ENCODE results near the gene TMCO6.

GRCh38 chr5:140634103-140634502, 5.1 kb upstream of the TMCO6 start:
- TF ChIP-seq ESRRG (CRISPR knock-in tag; IDR thresholded peaks at IDR 0.05) (no peak), TCF4 (CRISPR knock-in tag; IDR thresholded peaks at IDR 0.05; ENCODE audit: borderline replicate concordance) (no peak), SNAI2 (CRISPR knock-in tag; IDR thresholded peaks at IDR 0.05) (no peak), RARB (CRISPR knock-in tag; IDR thresholded peaks at IDR 0.05) (no peak), ZFP3 (CRISPR knock-in tag; IDR thresholded peaks at IDR 0.05) (no peak)
- TF ChIP-seq, protein P1, sequence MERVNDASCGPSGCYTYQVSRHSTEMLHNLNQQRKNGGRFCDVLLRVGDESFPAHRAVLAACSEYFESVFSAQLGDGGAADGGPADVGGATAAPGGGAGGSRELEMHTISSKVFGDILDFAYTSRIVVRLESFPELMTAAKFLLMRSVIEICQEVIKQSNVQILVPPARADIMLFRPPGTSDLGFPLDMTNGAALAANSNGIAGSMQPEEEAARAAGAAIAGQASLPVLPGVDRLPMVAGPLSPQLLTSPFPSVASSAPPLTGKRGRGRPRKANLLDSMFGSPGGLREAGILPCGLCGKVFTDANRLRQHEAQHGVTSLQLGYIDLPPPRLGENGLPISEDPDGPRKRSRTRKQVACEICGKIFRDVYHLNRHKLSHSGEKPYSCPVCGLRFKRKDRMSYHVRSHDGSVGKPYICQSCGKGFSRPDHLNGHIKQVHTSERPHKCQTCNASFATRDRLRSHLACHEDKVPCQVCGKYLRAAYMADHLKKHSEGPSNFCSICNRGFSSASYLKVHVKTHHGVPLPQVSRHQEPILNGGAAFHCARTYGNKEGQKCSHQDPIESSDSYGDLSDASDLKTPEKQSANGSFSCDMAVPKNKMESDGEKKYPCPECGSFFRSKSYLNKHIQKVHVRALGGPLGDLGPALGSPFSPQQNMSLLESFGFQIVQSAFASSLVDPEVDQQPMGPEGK (CRISPR knock-in tag; IDR thresholded peaks at IDR 0.05; ENCODE audit: borderline replicate concordance) = no peak
- TF ChIP-seq, protein P2, sequence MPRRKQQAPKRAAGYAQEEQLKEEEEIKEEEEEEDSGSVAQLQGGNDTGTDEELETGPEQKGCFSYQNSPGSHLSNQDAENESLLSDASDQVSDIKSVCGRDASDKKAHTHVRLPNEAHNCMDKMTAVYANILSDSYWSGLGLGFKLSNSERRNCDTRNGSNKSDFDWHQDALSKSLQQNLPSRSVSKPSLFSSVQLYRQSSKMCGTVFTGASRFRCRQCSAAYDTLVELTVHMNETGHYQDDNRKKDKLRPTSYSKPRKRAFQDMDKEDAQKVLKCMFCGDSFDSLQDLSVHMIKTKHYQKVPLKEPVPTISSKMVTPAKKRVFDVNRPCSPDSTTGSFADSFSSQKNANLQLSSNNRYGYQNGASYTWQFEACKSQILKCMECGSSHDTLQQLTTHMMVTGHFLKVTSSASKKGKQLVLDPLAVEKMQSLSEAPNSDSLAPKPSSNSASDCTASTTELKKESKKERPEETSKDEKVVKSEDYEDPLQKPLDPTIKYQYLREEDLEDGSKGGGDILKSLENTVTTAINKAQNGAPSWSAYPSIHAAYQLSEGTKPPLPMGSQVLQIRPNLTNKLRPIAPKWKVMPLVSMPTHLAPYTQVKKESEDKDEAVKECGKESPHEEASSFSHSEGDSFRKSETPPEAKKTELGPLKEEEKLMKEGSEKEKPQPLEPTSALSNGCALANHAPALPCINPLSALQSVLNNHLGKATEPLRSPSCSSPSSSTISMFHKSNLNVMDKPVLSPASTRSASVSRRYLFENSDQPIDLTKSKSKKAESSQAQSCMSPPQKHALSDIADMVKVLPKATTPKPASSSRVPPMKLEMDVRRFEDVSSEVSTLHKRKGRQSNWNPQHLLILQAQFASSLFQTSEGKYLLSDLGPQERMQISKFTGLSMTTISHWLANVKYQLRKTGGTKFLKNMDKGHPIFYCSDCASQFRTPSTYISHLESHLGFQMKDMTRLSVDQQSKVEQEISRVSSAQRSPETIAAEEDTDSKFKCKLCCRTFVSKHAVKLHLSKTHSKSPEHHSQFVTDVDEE (CRISPR knock-in tag; IDR thresholded peaks at IDR 0.05) = no peak
